CD4-positive, alpha-beta T cell treated with Interleukin-6 at 100 ng/mL for 8 hours (primary cell): Measurements from ENCODE around the gene LONP1.
A peak's percentile ranks its signal among the peaks of the same experiment; 100 is the strongest.
"Not testable (repeated sequence)": the region's sequence is repeated elsewhere in the genome, so short reads cannot be mapped to it uniquely, and the experiment has no call there.

Source experiments
- DNase-seq: peaks from one replicate; pipeline ENCODE4 v3.0.0-alpha.2; 2020; ENCODE audit warnings: mixed read lengths, low spot score

LONP1 gene

DNA sequence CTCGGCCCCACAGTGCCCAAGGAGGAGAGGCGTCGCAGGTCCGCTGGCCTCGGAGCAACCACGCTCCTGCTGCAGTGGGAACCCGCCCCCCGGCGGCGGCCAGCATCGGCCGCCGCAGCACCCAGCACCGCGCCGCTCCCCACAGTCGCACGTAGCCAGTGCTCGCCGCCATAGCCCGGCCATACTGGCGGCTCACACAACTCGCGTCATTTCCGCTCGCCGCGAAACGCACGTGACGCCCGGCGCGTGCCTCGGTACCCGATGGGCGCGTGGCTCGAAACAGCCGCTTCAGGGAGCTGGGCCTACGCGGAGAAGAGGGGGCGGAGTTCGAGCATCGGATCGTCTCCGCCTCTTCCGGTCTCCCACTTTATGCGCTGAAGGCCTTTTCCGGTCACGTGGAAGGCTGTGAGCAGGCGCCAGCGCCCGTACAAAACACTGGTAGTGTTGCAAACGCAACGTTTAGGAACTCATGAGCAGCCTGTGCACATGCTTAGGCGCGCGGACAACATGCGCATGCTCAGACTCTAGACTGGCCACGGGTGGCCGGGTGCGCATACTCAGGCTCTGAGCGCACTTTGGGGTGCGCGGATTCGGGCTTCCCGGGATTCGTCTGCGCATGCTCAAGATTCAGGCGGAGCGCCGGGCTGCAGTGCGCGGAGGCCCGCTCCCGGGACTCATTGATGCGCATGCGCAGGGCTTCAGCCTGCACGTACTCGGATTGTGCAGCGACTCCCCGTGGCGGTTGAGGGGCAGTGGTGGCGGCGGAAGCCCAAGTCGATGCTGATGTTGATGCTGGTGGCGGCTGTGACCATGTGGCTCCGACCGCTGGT lies at the start of gene LONP1, which contains the start of gene CATSPERD:
Gene LONP1, minus strand, starts transcription at position 186 of the 830 bp plus-strand sequence. Its CDS starts 14 bp downstream, at position 172.
Gene CATSPERD, plus strand, starts transcription at position 677 of the 830 bp plus-strand sequence. Its CDS starts 101 bp downstream, at position 778.
- peak; percentile 98 for DNase-seq

- no peak for DNase-seq
Observed at GRCh38 chr19:5767949-5768348, 48.0 kb upstream of the LONP1 start.

DNA sequence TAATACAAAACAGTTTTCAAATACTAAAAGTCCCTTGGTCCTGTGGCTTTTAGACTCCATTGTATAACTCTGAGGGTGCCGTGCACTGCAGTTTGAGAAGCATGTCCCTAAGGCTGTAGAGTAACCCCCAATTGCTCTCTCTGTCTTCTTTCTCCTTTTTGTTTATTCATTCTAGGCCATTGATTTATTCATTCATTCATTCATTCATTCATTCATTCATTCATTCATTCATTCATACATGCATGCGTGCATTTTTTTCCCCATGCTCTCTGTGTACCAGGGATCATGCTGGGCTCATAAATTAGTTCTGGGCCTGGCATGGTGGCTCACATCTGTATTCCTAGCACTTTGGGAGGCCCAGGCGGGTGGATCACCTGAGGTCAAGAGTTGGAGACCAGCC lies 45.3 kb upstream of the LONP1 start:
- DNase-seq, result no peak

DNA sequence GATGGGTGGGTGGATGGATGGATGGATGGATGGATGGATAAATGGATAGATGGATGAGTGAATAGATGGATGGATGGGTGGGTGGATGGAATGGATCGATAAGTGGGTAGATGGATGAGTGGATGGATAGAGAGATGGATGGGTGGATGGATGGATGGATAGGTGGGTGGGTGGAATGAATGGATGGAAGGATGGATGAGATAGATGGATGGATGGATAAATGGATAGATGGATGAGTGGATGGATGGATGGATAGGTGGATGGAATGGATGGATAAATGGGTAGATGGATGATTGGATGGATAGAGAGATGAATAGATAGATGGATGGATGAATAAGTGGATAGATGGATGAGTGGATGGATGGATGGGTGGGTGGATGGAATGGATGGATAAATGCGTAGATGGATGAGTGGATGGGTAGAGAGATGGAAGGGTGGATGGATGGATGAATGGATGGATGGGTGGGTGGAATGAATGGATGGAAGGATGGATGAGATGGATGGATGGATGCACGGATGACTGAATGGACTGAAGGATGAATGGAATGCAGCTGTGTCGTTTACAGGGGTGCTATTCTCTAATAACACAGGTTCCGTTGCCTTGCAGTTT lies 42.8 kb upstream of the LONP1 start:
- no peak for DNase-seq

DNA sequence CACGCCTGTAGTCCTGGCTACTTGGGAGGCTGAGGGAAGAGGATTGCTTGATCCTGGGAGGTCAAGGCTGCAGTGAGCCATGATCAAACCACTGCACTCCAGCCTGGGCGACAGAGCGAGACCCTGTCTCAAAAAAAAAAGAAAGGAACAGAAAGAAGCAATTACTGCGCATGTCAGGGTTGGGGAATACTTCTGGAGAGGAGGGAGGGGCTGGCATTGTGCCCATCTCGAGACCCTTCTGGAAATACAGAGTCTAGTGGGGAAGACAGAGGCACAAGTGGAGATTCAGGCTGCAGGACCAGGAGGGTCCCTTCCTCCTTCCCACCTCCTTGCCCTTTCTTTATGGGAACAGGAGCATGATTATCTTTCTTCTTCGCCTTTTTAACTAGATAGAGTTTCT lies 33.8 kb upstream of the LONP1 start:
- no peak for DNase-seq

DNA sequence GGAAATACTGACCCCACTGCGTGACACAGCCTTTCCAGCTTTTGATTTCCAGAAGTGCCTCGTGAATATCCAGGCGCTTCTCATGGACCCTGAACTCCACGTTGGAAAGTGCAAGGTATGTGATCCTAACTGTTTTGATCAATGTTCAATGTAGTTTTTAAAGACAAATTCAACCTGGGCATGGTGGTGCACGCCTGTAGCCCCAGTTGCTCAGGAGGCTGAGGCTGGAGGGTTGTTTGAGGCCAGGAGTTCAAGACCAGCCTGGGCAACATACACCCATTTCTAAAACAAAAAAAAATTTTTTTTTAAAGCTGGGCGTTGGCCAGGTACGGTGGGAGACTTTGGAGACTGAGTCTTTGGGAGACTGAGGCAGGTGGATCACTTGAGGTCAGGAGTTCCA lies 31.8 kb upstream of the LONP1 start:
- no peak for DNase-seq

GRCh38 chr19:5749505-5749904 lies 29.6 kb upstream of the LONP1 start:
- no peak for DNase-seq

GRCh38 chr19:5748920-5749319 lies 29.0 kb upstream of the LONP1 start:
- not testable (repeated sequence) for DNase-seq

DNA sequence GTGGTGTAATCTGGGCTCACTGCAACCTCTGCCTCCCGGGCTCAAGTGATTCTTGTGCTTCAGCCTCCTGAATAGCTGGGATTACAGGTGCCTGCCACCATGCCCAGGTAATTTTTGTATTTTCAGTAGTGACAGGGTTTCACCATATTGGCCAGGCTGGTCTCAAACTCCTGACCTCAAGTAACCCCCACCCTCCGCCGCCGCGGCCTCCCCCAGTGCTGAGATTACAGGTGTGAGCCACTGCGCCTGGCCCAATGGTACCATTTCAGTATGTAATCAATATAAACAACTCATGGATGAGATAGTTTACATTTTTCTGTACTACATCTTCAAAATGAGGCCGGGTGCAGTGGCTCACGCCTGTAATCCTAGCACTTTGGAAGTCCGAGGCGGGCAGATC lies 25.1 kb upstream of the LONP1 start:
- not testable (repeated sequence) for DNase-seq

- DNase-seq, result no peak
Observed at GRCh38 chr19:5743630-5744029, 23.7 kb upstream of the LONP1 start.

DNA sequence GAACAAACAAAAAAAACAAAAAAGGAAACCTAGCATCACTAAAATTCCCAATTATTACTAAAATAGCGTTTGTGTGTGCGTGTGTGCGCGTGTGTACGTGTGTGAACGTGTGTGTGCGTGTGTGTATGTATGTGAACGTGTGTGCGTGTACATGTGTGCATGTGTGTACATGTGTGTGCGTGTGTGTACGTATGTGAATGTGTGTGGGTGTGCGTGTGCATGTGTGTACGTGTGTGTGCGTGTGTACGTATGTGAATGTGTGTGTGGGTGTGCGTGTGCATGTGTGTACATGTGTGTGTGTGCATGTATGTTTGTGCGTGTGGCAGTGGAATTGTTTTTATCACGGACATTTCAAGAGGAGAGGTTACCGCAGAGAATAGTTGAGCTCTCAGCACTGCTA lies 22.1 kb upstream of the LONP1 start:
- no peak for DNase-seq

DNA sequence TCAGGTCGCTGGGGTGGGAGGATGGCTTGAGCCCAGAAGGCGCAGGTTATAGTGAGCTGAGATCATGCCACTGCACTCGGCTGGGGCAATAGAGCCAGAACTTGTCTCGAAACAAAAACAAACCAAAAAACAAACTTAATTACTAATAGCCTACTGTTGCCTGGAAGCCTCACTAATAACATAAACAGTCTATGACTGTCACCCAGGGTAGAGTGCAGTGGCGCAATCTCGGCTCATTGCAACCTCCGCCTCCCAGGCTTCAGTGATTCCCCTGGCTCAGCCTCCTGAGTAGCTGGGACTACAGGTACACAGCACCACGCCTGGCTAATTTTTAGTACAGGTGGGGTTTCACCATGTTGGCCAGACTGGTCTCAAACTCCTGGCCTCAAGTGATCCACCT lies 18.5 kb upstream of the LONP1 start:
- no peak for DNase-seq

- DNase-seq, result not testable (repeated sequence)
Observed at GRCh38 chr19:5733172-5733571, 13.2 kb upstream of the LONP1 start.

- DNase-seq, result no peak
Observed at GRCh38 chr19:5727453-5728050, 7.6 kb upstream of the LONP1 start.

DNA sequence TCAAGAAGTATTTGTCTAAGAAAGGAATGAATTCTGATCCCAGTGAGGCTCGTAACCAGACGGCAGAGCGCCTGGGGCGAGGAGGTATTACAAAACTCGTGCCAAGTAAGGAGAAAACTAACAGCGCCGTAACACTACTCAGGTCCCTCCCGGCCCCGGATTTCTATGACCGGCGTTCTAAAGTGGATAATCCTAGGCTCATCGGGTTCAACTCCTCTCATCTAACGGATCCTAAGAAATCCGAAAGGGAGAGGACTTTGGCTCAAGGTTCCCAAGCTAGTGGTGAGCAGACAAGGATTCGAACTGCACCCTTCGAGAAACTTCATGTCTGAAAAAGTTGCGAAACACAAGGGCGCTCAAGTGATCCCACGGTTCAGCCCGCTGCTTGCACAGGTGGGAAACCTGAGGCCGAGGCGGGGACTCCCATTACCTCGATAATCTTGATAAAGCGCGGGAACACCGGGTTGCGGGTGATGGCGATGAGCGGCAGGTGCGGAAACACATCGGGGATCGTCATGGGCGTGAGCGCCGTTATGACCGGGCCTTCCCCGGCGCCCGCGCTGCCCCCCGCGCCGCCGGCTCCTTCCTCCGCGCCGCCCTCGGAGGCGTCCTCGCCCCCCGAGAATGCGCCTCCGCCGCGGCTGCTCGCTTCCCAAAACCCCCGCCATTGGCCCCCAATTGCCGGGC lies 529 bp downstream of the LONP1 start:
- DNase-seq, result no peak

- DNase-seq, result no peak
Observed at GRCh38 chr19:5718579-5719273, 1.2 kb downstream of the LONP1 start.

GRCh38 chr19:5718037-5718578 lies 1.8 kb downstream of the LONP1 start:
- no peak for DNase-seq

DNA sequence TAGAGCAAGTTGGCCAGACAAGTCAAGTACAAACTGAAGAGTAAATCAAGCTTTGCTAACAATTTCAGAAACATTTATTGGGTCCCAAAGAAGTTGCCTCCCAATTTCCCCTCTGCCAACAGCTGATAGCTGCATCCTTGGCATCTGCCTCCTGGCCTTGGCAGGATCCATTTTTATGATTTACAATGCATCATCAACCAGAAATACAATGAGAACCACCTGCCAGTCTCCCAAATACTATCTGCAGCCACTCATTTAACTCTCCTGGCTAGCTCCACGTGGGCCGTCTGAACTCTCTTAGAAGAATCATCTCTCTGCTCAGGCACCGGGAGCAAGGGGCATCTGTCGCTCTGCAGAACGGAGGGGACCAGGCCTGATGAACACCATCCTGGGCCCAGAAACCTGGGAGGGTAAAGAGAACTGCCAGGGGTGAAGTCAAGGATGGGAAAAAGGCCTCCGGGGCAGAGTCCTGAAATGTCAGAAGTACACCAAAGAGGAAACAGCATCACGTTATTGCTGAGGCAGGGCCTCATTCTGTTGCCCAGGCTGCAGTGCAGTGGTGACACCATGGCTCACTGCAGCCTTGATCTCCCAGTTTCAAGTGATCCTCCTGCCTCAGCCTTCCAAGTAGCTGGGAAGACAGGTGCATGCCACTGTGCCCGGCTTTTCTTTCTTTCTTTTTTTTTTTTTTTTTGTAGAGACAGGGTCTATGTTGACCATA lies 2.6 kb downstream of the LONP1 start:
- DNase-seq, result no peak

- DNase-seq, result no peak
Observed at GRCh38 chr19:5714816-5715215, 5.1 kb downstream of the LONP1 start.

DNA sequence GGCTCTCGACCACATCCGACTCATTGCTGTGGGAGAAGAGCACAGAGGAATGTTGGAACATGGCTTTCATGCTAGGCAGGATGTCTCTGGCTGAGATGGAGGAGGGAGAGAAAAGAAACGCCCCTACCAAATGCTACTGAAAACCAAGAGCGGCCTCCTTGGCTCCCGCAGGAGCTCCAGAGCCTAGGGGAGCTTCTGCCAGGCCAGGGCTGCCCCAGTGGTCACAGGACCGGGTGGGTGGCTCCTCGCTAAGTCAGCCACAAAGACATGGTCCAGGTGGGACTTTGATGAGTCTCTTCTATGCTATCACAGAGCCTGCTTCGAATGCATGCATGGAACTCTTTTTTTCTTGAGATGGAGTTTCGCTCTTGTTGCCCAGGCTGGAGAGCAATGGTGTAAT lies 6.7 kb downstream of the LONP1 start:
- DNase-seq, result no peak

- no peak for DNase-seq
Observed at GRCh38 chr19:5711713-5712161, 8.2 kb downstream of the LONP1 start.
